Esophagus squamous epithelium (tissue), 4 donors: ENCODE data around the gene SLC12A2.

ENCODE experiments used
- CTCF ChIP-seq, 6 experiments: fragments of 450-650 bp in 4 of 6; fragments of 200-600 bp in 2 of 6; sonication (generic) in 2 of 6; IDR thresholded peaks; one replicate each; pipeline ENCODE4 v1.5.1; 2016 to 2019; ENCODE audit warnings: antibody characterized with exemption in 6 of 6, mild to moderate bottlenecking in 4 of 6, moderate library complexity in 4 of 6
- POLR2A ChIP-seq, 4 donors: fragments of 450-650 bp; IDR thresholded peaks; one replicate each; pipeline ENCODE4 v1.6.1; 2017; ENCODE audit warnings: antibody characterized with exemption in 4 of 4, mild to moderate bottlenecking in 4 of 4, moderate library complexity in 3 of 4

GRCh38 chr5:128053291-128053954 lies 30.1 kb upstream of the SLC12A2 start:
- TF ChIP-seq CTCF (IDR thresholded peaks at IDR 0.05) = no peak
- no peak for TF ChIP-seq POLR2A (IDR thresholded peaks at IDR 0.05)
